HG03442 (cell line): ENCODE results near the gene ARG2.

ENCODE experiments used
- ATAC-seq: cut with Tn5 transposase; IDR thresholded peaks from one replicate; pipeline ENCODE4 v1.9.1; 2021; ENCODE audit warnings: mild to moderate bottlenecking, moderate library complexity; ENCODE audit not compliant: unreplicated experiment

ARG2 gene

GRCh38 chr14:67619446-67620216 lies at the start of gene ARG2:
TSS of gene ARG2 (plus strand) at chr14:67619920. CDS start at chr14:67619978, 58 bp downstream.
- peak; percentile 90 for ATAC-seq

- no peak for ATAC-seq
Observed at GRCh38 chr14:67570453-67570852, 49.3 kb upstream of the ARG2 start.

GRCh38 chr14:67571275-67571990 lies 48.3 kb upstream of the ARG2 start:
- ATAC-seq: no peak

- ATAC-seq: no peak
Observed at GRCh38 chr14:67571991-67572323, 47.8 kb upstream of the ARG2 start.

GRCh38 chr14:67572608-67573007 lies 47.1 kb upstream of the ARG2 start:
- ATAC-seq: no peak

- no peak for ATAC-seq
Observed at GRCh38 chr14:67573228-67574010, 46.3 kb upstream of the ARG2 start.

GRCh38 chr14:67574156-67574555 lies 45.6 kb upstream of the ARG2 start:
- no peak for ATAC-seq

- ATAC-seq: no peak
Observed at GRCh38 chr14:67574806-67575205, 44.9 kb upstream of the ARG2 start.

GRCh38 chr14:67575684-67576083 lies 44.0 kb upstream of the ARG2 start:
- ATAC-seq: no peak

- no peak for ATAC-seq
Observed at GRCh38 chr14:67576216-67576955, 43.3 kb upstream of the ARG2 start.

GRCh38 chr14:67577181-67577808 lies 42.4 kb upstream of the ARG2 start:
- no peak for ATAC-seq

GRCh38 chr14:67577909-67578749 lies 41.6 kb upstream of the ARG2 start:
- ATAC-seq: no peak

GRCh38 chr14:67579040-67579439 lies 40.7 kb upstream of the ARG2 start:
- ATAC-seq: no peak

- ATAC-seq: no peak
Observed at GRCh38 chr14:67579636-67580035, 40.1 kb upstream of the ARG2 start.

- no peak for ATAC-seq
Observed at GRCh38 chr14:67580336-67581171, 39.2 kb upstream of the ARG2 start.

GRCh38 chr14:67581643-67582042 lies 38.1 kb upstream of the ARG2 start:
- no peak for ATAC-seq

- no peak for ATAC-seq
Observed at GRCh38 chr14:67582061-67582460, 37.7 kb upstream of the ARG2 start.

GRCh38 chr14:67583711-67584644 lies 35.7 kb upstream of the ARG2 start:
- ATAC-seq: no peak
